GM18526 (cell line): ENCODE data around the gene PHAF1.

Experiments used
- POLR2A ChIP-seq: IDR thresholded peaks from 3 replicates; pipeline ENCODE4 v1.6.1; 2011; ENCODE audit not compliant: insufficient read length; ENCODE audit errors: extremely low read depth

Gene PHAF1

GRCh38 chr16:67186550-67186950, 76.8 kb downstream of the PHAF1 start:
- no peak for TF ChIP-seq POLR2A

GRCh38 chr16:67187175-67187890, 77.6 kb downstream of the PHAF1 start:
- TF ChIP-seq POLR2A: no peak

- no peak for TF ChIP-seq POLR2A
Measured at GRCh38 chr16:67188323-67188722, 78.6 kb downstream of the PHAF1 start.

GRCh38 chr16:67188798-67189197, 79.1 kb downstream of the PHAF1 start:
- no peak for TF ChIP-seq POLR2A

- TF ChIP-seq POLR2A: no peak
Measured at GRCh38 chr16:67190041-67190440, 80.3 kb downstream of the PHAF1 start, which contains the start of gene EXOC3L1. TSS of gene EXOC3L1 (minus strand) at chr16:67190136. CDS start at chr16:67189676, 460 bp downstream.

GRCh38 chr16:67190448-67191399, 81.0 kb downstream of the PHAF1 start:
- TF ChIP-seq POLR2A: no peak

GRCh38 chr16:67191411-67191994, 81.8 kb downstream of the PHAF1 start:
- no peak for TF ChIP-seq POLR2A

- peak; percentile 80 for TF ChIP-seq POLR2A
Measured at GRCh38 chr16:67191995-67192681, 82.4 kb downstream of the PHAF1 start, which contains the start of gene E2F4. TSS of gene E2F4 (plus strand) at chr16:67192155. CDS start at chr16:67192228, 73 bp downstream.

GRCh38 chr16:67192781-67193361, 83.1 kb downstream of the PHAF1 start:
- no peak for TF ChIP-seq POLR2A

- no peak for TF ChIP-seq POLR2A
Measured at GRCh38 chr16:67193536-67193935, 83.8 kb downstream of the PHAF1 start.

GRCh38 chr16:67194260-67194659, 84.5 kb downstream of the PHAF1 start:
- TF ChIP-seq POLR2A: no peak

GRCh38 chr16:67195676-67196075, 85.9 kb downstream of the PHAF1 start:
- TF ChIP-seq POLR2A: no peak

- no peak for TF ChIP-seq POLR2A
Measured at GRCh38 chr16:67196881-67197280, 87.1 kb downstream of the PHAF1 start.

- TF ChIP-seq POLR2A: no peak
Measured at GRCh38 chr16:67197704-67198103, 88.0 kb downstream of the PHAF1 start.
